Smooth muscle cell (in vitro differentiated cells): Measurements from ENCODE around the gene ASB15. TPM values are rescaled to one million over a fixed set of nuclear protein-coding genes. Genes with fewer than 3 reads are reported as not detected.

ENCODE experiments used
- DNase-seq: peaks from one replicate; lab custom pipeline; 2025; ENCODE audit not compliant: unreplicated experiment; lab: John Stamatoyannopoulos, UW
- H2AFZ ChIP-seq: fragments of 200-600 bp; sonication (generic); 2 replicates; pipeline ENCODE4 v1.6.0; 2016; ENCODE audit warnings: antibody characterized with exemption, low read depth, mild to moderate bottlenecking
- H3F3A ChIP-seq: fragments of 200-600 bp; sonication (generic); 2 replicates; pipeline ENCODE4 v1.6.0; 2017; ENCODE audit warnings: antibody characterized with exemption, low read depth
- H3K27ac ChIP-seq: fragments of 200-600 bp; sonication (generic); 2 replicates; pipeline ENCODE4 v1.5.1; 2016; ENCODE audit warnings: low read depth, mild to moderate bottlenecking
- H3K27me3 ChIP-seq: fragments of 200-600 bp; sonication (generic); 2 replicates; pipeline ENCODE4 v1.6.1; 2016; ENCODE audit warnings: low read depth, mild to moderate bottlenecking
- H3K36me3 ChIP-seq: fragments of 200-600 bp; sonication (generic); 2 replicates; pipeline ENCODE4 v1.5.1; 2016; ENCODE audit warnings: low read depth
- H3K4me1 ChIP-seq: fragments of 200-600 bp; sonication (generic); 2 replicates; pipeline ENCODE4 v1.5.1; 2016; ENCODE audit warnings: low read depth
- H3K4me2 ChIP-seq: fragments of 200-600 bp; sonication (generic); 2 replicates; pipeline ENCODE4 v1.6.0; 2016; ENCODE audit warnings: mild to moderate bottlenecking
- H3K4me3 ChIP-seq: fragments of 200-600 bp; sonication (generic); 2 replicates; pipeline ENCODE4 v1.5.1; 2016; ENCODE audit warnings: mild to moderate bottlenecking
- H3K79me2 ChIP-seq: fragments of 200-600 bp; sonication (generic); 2 replicates; pipeline ENCODE4 v1.6.0; 2016; ENCODE audit warnings: low read depth, mild to moderate bottlenecking
- H3K9ac ChIP-seq: fragments of 200-600 bp; sonication (generic); 2 replicates; pipeline ENCODE4 v1.6.0; 2016; ENCODE audit warnings: low read depth
- H3K9me3 ChIP-seq: fragments of 200-600 bp; sonication (generic); replicated peaks from 2 replicates; pipeline ENCODE4 v1.5.1; 2016; ENCODE audit warnings: low read depth
- H4K20me1 ChIP-seq: fragments of 200-600 bp; sonication (generic); 2 replicates; pipeline ENCODE4 v1.6.0; 2016; ENCODE audit warnings: low read depth
- CTCF ChIP-seq: fragments of 200-600 bp; sonication (generic); IDR thresholded peaks from 2 replicates; pipeline ENCODE4 v1.5.1; 2017; ENCODE audit warnings: borderline replicate concordance, mild to moderate bottlenecking, antibody characterized with exemption; ENCODE audit not compliant: insufficient read depth, poor library complexity, severe bottlenecking
- WGBS: methylation state at CpG from one replicate; pipeline ENCODE4 v1.1.7; 2016; ENCODE audit warnings: low lambda C conversion rate; 5-methylcytosine and 5-hydroxymethylcytosine counted together
- polyA plus RNA-seq: library from polyadenylated mRNA; unstranded; fragments of >200 nt; fragmentation: Nextera tagmentation; extraction: Ambion mirVana; gene quantifications from 2 replicates; pipeline ENCODE4 v1.2.1, GENCODE V29; 2016
- total RNA-seq: library from RNA; depleted of rRNA; stranded (reverse); fragments of >200 nt; gene quantifications from 2 replicates; pipeline ENCODE4 v1.2.3, GENCODE V29; 2014

Gene ASB15
- total and polyA plus RNA-seq, 2 experiments from 2014 or later, result 0.07 TPM; not detected in 1

- no peaks in the 10 kb centered on the region for H3F3A ChIP-seq
- no peaks in the 10 kb centered on the region for H4K20me1 ChIP-seq
- no peak for DNase-seq
- no peak overlapping the region for H3K4me2 ChIP-seq
- no peaks in the 10 kb centered on the region for H3K79me2 ChIP-seq
- H3K27me3 ChIP-seq, result no peaks in the 10 kb centered on the region
- no peak overlapping the region for H3K9ac ChIP-seq
- H3K27ac ChIP-seq, result peak overlapping the region; percentile 36
- H3K36me3 ChIP-seq, result no peaks in the 10 kb centered on the region
- 64% methylated on average over 4 of the region's 4 CpGs for WGBS
- no peak overlapping the region for H2AFZ ChIP-seq
- no peak for TF ChIP-seq CTCF
- no peak overlapping the region for H3K4me3 ChIP-seq
- H3K4me1 ChIP-seq, result no peaks in the 10 kb centered on the region
- no peaks in the 10 kb centered on the region for H3K9me3 ChIP-seq
Observed at GRCh38 chr7:123570390-123571182, 31.0 kb upstream of the ASB15 start.

GRCh38 chr7:123571187-123571586, 30.4 kb upstream of the ASB15 start:
- Histone ChIP-seq H2AFZ (no peak overlapping the region), H3K27me3 (no peaks in the 10 kb centered on the region), H3F3A (no peaks in the 10 kb centered on the region), H3K4me2 (no peak overlapping the region), H3K4me3 (no peak overlapping the region), H3K9me3 (no peaks in the 10 kb centered on the region), H3K79me2 (no peaks in the 10 kb centered on the region), H3K27ac (peak overlapping the region; percentile 36), H3K36me3 (no peaks in the 10 kb centered on the region), H4K20me1 (no peaks in the 10 kb centered on the region), H3K4me1 (no peaks in the 10 kb centered on the region), H3K9ac (no peak overlapping the region)
- no peak for TF ChIP-seq CTCF
- WGBS, result 81% methylated on average over 1 of the region's 1 CpG
- no peak for DNase-seq

GRCh38 chr7:123571684-123572083, 29.9 kb upstream of the ASB15 start:
- H4K20me1 ChIP-seq, result no peaks in the 10 kb centered on the region
- H3K4me1 ChIP-seq, result no peaks in the 10 kb centered on the region
- H3F3A ChIP-seq, result no peaks in the 10 kb centered on the region
- no peaks in the 10 kb centered on the region for H3K79me2 ChIP-seq
- 63% methylated on average over 1 of the region's 1 CpG for WGBS
- no peaks in the 10 kb centered on the region for H3K36me3 ChIP-seq
- no peak overlapping the region for H3K4me3 ChIP-seq
- no peak overlapping the region for H3K4me2 ChIP-seq
- no peak overlapping the region for H3K27ac ChIP-seq
- TF ChIP-seq CTCF, result no peak
- H3K27me3 ChIP-seq, result no peaks in the 10 kb centered on the region
- no peak overlapping the region for H2AFZ ChIP-seq
- no peak overlapping the region for H3K9ac ChIP-seq
- no peak for DNase-seq
- no peaks in the 10 kb centered on the region for H3K9me3 ChIP-seq

- 55% methylated on average over 3 of the region's 3 CpGs for WGBS
- H3K9me3 ChIP-seq, result no peaks in the 10 kb centered on the region
- H2AFZ ChIP-seq, result no peak overlapping the region
- TF ChIP-seq CTCF, result no peak
- no peak overlapping the region for H3K4me2 ChIP-seq
- DNase-seq, result no peak
- no peaks in the 10 kb centered on the region for H3F3A ChIP-seq
- no peaks in the 10 kb centered on the region for H4K20me1 ChIP-seq
- H3K79me2 ChIP-seq, result no peaks in the 10 kb centered on the region
- H3K27ac ChIP-seq, result no peak overlapping the region
- H3K4me1 ChIP-seq, result no peaks in the 10 kb centered on the region
- no peaks in the 10 kb centered on the region for H3K27me3 ChIP-seq
- H3K36me3 ChIP-seq, result no peaks in the 10 kb centered on the region
- no peak overlapping the region for H3K4me3 ChIP-seq
- no peak overlapping the region for H3K9ac ChIP-seq
Observed at GRCh38 chr7:123573341-123573740, 28.3 kb upstream of the ASB15 start.
